Upper lobe of left lung (tissue), 6 donors: ENCODE data around the gene RGS17. TPM values are rescaled to one million over a fixed set of nuclear protein-coding genes. Genes with fewer than 3 reads are reported as not detected.
"Not testable (repeated sequence)": the region's sequence is repeated elsewhere in the genome, so short reads cannot be mapped to it uniquely, and the experiment has no call there.

Experiments
- ATAC-seq, 2 donors: fragments of 200-7000 bp; cut with Tn5 transposase; one replicate each; pipeline ENCODE4 v1.9.1; 2022; ENCODE audit warnings: mild to moderate bottlenecking in 2 of 2, moderate library complexity in 2 of 2; ENCODE audit not compliant: low FRiP score in 2 of 2
- DNase-seq, 2 donors: peaks; one replicate each; pipeline ENCODE4 v3.0.0-alpha.2; 2019 to 2020
- H3K27ac ChIP-seq, 4 donors: fragments of 200-600 bp; sonication (generic); one replicate each; pipeline ENCODE4 v1.5.1; 2016 to 2019
- H3K27me3 ChIP-seq, 4 donors: fragments of 200-600 bp; sonication (generic); one replicate each; pipeline ENCODE4 v1.5.1; 2017 to 2019
- H3K36me3 ChIP-seq, 4 donors: fragments of 200-600 bp; sonication (generic); one replicate each; pipeline ENCODE4 v1.5.1; 2016 to 2019
- H3K4me1 ChIP-seq, 4 donors: fragments of 200-600 bp; sonication (generic); one replicate each; pipeline ENCODE4 v1.5.1; 2018 to 2019
- H3K4me3 ChIP-seq, 4 donors: fragments of 200-600 bp; sonication (generic); one replicate each; pipeline ENCODE4 v1.5.1; 2017 to 2019; ENCODE audit warnings: mild to moderate bottlenecking in 2 of 4, moderate library complexity in 1 of 4
- H3K9me3 ChIP-seq, 4 donors: fragments of 200-600 bp; sonication (generic); one replicate each; pipeline ENCODE4 v1.5.1; 2018 to 2019
- EP300 ChIP-seq, 4 donors: sonication (generic); formaldehyde crosslinking; IDR thresholded peaks; one replicate each; pipeline ENCODE4 v1.5.1; 2017; ENCODE audit warnings: antibody characterized with exemption in 4 of 4, control low read depth in 2 of 4
- POLR2A ChIP-seq, 4 donors: fragments of 450-650 bp; IDR thresholded peaks; one replicate each; pipeline ENCODE4 v1.5.1; 2016 to 2017; ENCODE audit warnings: antibody characterized with exemption in 4 of 4, mild to moderate bottlenecking in 2 of 4
- POLR2AphosphoS5 ChIP-seq, 2 donors: sonication (generic); formaldehyde crosslinking; IDR thresholded peaks; one replicate each; pipeline ENCODE4 v1.5.1; 2017; ENCODE audit warnings: antibody characterized with exemption in 2 of 2
- WGBS, 2 donors: methylation state at CpG; one replicate each; pipeline ENCODE4 v1.1.5; 2017 to 2018; 5-methylcytosine and 5-hydroxymethylcytosine counted together
- total RNA-seq, 6 donors: library from RNA; depleted of rRNA in 4 of 6; stranded (reverse); fragments of >200 nt in 4 of 6; gene quantifications; one replicate each; pipeline versions ENCODE4 v1.1.0 to v1.2.1, GENCODE V29; 2016 to 2021
- TF ChIP-seq, protein P1 (sequence below), 6 experiments: fragments of 450-650 bp in 4 of 6; fragments of 200-600 bp in 2 of 6; sonication (generic) in 2 of 6; IDR thresholded peaks; one replicate each; pipeline ENCODE4 v1.5.1; 2016 to 2019; ENCODE audit warnings: antibody characterized with exemption in 6 of 6
- donor health status: DM: no; HTN: no; CAD: no; lungs with moderate emphysema.
- donor health status: DM: no; HTN: yes; CAD: no; lungs with severe emphysema.

The RGS17 gene
- total RNA-seq, 6 donors from 2014 or later, result 0.15 to 0.49 (median 0.28) TPM; not detected in 2

DNA sequence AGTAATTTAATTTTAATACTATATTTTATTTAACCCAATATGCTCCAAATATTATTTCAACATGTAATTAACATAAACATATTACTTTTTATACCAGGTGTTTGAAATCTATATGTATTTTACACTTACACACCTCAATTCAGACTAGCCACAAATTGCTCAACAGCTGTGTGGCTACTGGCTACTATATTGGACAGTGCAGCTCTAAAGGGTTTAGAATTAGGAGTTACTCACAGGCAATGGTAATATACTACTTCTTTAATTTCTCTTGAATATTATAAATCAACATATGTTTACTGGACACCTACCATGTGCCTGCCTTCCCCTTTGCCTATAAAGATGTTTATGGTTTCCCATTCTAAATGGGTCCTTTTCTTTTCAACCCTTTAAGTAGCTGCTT is 130.8 kb downstream of the RGS17 start:
- Histone ChIP-seq H3K4me3 (no peak overlapping the region), H3K36me3 (peaks cover 0 to 25% (median 3%) of the 10 kb centered on the region in 4 donors), H3K9me3 (no peaks in the 10 kb centered on the region), H3K27ac (no peak overlapping the region), H3K27me3 (no peaks in the 10 kb centered on the region), H3K4me1 (peaks cover 24 to 32% (median 29%) of the 10 kb centered on the region in 4 donors)
- ATAC-seq (no peak), DNase-seq (no peak)
- TF ChIP-seq, protein P1, sequence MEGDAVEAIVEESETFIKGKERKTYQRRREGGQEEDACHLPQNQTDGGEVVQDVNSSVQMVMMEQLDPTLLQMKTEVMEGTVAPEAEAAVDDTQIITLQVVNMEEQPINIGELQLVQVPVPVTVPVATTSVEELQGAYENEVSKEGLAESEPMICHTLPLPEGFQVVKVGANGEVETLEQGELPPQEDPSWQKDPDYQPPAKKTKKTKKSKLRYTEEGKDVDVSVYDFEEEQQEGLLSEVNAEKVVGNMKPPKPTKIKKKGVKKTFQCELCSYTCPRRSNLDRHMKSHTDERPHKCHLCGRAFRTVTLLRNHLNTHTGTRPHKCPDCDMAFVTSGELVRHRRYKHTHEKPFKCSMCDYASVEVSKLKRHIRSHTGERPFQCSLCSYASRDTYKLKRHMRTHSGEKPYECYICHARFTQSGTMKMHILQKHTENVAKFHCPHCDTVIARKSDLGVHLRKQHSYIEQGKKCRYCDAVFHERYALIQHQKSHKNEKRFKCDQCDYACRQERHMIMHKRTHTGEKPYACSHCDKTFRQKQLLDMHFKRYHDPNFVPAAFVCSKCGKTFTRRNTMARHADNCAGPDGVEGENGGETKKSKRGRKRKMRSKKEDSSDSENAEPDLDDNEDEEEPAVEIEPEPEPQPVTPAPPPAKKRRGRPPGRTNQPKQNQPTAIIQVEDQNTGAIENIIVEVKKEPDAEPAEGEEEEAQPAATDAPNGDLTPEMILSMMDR (IDR thresholded peaks at IDR 0.05), result no peak
- TF ChIP-seq POLR2A (IDR thresholded peaks at IDR 0.05) (no peak), EP300 (IDR thresholded peaks at IDR 0.05) (no peak), POLR2AphosphoS5 (IDR thresholded peaks at IDR 0.05) (no peak)

DNA sequence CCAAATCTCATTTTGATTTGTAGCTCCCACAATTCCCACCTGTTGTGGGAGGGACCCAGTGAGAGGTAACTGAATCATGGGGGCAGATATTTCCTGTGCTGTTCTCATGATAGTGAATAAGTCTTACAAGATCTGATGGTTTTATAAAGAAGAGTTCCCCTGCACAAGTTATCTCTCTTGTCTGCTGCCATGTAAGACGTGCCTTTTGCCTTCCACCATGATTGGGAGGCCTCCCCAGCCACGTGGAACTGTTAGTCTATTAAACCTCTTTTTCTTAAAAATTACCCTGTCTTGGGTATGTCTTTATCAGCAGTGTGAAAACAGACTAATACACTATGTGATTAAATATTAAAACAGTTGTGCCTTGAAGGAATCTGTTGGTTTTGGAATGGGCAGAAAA is 131.5 kb downstream of the RGS17 start:
- not testable (repeated sequence) for DNase-seq, H3K9me3 ChIP-seq, H3K4me3 ChIP-seq, H3K27me3 ChIP-seq, H3K27ac ChIP-seq, ATAC-seq
- H3K36me3 ChIP-seq, result peaks cover 0 to 30% (median 3%) of the 10 kb centered on the region in 4 donors
- peaks cover 24 to 32% (median 29%) of the 10 kb centered on the region in 4 donors for H3K4me1 ChIP-seq
- WGBS, 2 donors, result 78 to 79% methylated on average over 2 of the region's 2 CpGs

DNA sequence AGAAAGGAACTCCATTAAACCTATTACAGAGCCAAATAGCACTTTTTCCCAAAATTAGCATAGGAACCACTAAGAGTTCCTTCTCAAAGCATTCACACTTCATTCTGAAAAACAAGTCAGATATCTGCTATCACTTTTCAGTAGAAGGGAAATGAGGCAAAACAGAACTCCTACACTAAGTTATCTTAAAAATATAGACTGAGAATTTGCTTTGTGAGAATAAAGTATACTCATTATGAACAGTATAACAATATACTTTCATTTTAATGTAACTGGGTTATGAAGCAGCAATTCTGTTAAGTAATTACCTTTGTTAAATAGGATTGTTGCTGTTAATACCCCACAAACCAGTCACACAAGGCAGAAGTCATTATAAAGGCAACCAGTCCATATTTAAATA is 137.2 kb downstream of the RGS17 start:
- Histone ChIP-seq H3K36me3 (peaks cover 0 to 67% (median 15%) of the 10 kb centered on the region in 4 donors), H3K4me1 (peaks cover 0 to 2% (median 0%) of the 10 kb centered on the region in 4 donors), H3K27me3 (no peaks in the 10 kb centered on the region), H3K4me3 (no peak overlapping the region), H3K9me3 (no peaks in the 10 kb centered on the region), H3K27ac (no peak overlapping the region)
- ATAC-seq (no peak), DNase-seq (no peak)
- TF ChIP-seq EP300 (IDR thresholded peaks at IDR 0.05) (no peak), POLR2AphosphoS5 (IDR thresholded peaks at IDR 0.05) (no peak), POLR2A (IDR thresholded peaks at IDR 0.05) (no peak)
- TF ChIP-seq, protein P1 (IDR thresholded peaks at IDR 0.05), result no peak

DNA sequence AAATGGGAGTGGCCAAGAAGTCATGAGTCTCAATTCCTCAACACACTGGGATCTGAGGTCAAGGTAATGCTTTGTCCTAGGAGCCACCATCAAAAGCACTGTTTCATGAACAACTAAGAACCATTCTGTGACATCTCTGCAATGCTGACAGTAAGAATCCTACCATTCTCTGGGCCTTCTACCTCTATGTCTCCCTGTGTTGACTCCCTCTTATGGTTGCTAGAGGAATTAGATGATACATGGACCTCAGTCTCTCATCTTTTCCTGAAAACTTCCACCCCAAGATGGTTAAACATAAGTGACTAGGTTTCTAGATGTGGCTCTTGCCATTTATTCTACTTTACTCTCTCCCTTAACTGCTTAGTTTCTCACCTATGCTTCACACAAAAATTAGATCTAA is 137.7 kb downstream of the RGS17 start:
- Histone ChIP-seq H3K27me3 (no peaks in the 10 kb centered on the region), H3K4me1 (no peaks in the 10 kb centered on the region), H3K4me3 (no peak overlapping the region), H3K9me3 (no peaks in the 10 kb centered on the region), H3K36me3 (peaks cover 0 to 67% (median 15%) of the 10 kb centered on the region in 4 donors), H3K27ac (peak overlapping the region in 1 of 4 donors; percentile 17)
- DNase-seq (no peak), ATAC-seq (no peak)
- TF ChIP-seq POLR2AphosphoS5 (IDR thresholded peaks at IDR 0.05) (no peak), POLR2A (IDR thresholded peaks at IDR 0.05) (no peak), EP300 (IDR thresholded peaks at IDR 0.05) (no peak)
- TF ChIP-seq, protein P1 (IDR thresholded peaks at IDR 0.05), result no peak

DNA sequence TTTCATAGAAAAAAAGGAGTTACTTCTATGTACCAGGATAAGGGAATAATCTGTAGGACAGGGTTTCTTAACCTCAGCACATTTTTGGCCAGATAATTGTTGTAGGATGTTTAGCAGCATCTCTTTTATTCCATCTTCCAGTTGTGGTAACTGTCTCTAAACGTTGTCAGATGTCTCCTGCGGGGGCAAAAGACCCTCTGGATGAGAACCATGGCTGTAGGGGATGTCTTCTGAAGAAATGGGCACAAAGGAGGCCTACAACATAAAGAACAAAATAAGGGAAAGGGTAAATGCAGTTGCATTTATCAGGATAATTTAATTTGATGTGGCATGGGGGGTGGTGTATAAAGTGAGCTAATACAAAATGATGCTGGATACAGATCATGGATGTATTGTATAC is 144.1 kb downstream of the RGS17 start:
- ATAC-seq (no peak), DNase-seq (no peak)
- Histone ChIP-seq H3K36me3 (peaks cover 0 to 18% (median 5%) of the 10 kb centered on the region in 4 donors), H3K27me3 (no peaks in the 10 kb centered on the region), H3K4me1 (peaks cover 14 to 20% (median 18%) of the 10 kb centered on the region in 4 donors), H3K27ac (no peak overlapping the region), H3K9me3 (no peaks in the 10 kb centered on the region), H3K4me3 (no peak overlapping the region)
- 85 to 87% methylated on average over 2 of the region's 2 CpGs for WGBS, 2 donors
- TF ChIP-seq, protein P1 (IDR thresholded peaks at IDR 0.05), result no peak
- no peak for TF ChIP-seq EP300 (IDR thresholded peaks at IDR 0.05)
- no peak for TF ChIP-seq POLR2AphosphoS5 (IDR thresholded peaks at IDR 0.05)
- TF ChIP-seq POLR2A (IDR thresholded peaks at IDR 0.05), result no peak

DNA sequence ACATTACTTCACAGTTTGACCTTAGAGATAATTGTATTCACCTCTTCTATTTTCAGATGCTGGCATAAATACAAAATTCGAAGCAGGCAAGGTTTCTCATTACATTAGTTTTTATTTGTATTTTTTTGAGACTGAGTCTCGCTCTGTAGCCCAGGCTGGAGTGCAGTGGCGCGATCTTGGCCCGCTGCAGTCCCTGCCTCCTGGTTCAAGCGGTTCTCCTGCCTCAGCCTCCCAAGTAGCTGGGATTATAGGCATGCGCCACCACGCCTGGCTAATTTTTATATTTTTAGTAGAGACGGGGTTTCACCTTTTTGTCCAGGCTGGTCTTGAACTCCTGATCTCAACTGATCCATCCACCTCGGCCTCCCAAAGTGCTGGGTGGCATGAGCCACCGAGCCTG is 145.8 kb downstream of the RGS17 start:
- DNase-seq, result peak in 1 of 2 donors; percentile 20
- WGBS, 2 donors, result 91 to 93% methylated on average over 11 of the region's 11 CpGs

More for the DNA sequence above, 145.8 kb downstream of the RGS17 start:
- peaks cover 16 to 24% (median 22%) of the 10 kb centered on the region in 4 donors for H3K4me1 ChIP-seq
- not testable (repeated sequence) for H3K27ac ChIP-seq, H3K4me3 ChIP-seq, H3K36me3 ChIP-seq, H3K27me3 ChIP-seq, H3K9me3 ChIP-seq, ATAC-seq
